SK-N-SH (cell line): ENCODE data around the gene MB21D2. TPM values are rescaled to one million over a fixed set of nuclear protein-coding genes. Genes with fewer than 3 reads are reported as not detected.

Experiments
- CTCF ChIA-PET: fragments of 300-600, 350-600 bp; formaldehyde crosslinking; extraction: SDS; loops from one replicate; lab custom pipeline; 2021; lab: Yijun Ruan, JAX
- POLR2A ChIA-PET: fragments of 350-600 bp; sonication (Branson Sonifier 250); formaldehyde crosslinking; extraction: SDS; loops from one replicate; lab custom pipeline; 2020; ENCODE audit warnings: antibody characterized with exemption, inconsistent platforms; lab: Yijun Ruan, JAX
- DNase-seq: peaks from one replicate; pipeline ENCODE4 v3.0.0; 2012
- H2AFZ ChIP-seq: fragments of 200-600 bp; sonication (generic); 2 replicates; pipeline ENCODE4 v1.8.1; 2016; ENCODE audit warnings: antibody characterized with exemption, mild to moderate bottlenecking, low read depth
- H3F3A ChIP-seq: fragments of 200-600 bp; sonication (generic); replicated peaks from 2 replicates; pipeline ENCODE3; 2016; ENCODE audit warnings: antibody characterized with exemption, mild to moderate bottlenecking; ENCODE audit not compliant: insufficient read depth
- H3K27ac ChIP-seq, 2 experiments: fragments of 200-500 bp in 1 of 2; fragments of 200-600 bp in 1 of 2; sonication (Bioruptor generic) in 1 of 2; sonication (generic), shearing (Covaris generic) in 1 of 2; 2 replicates each; pipeline versions ENCODE4 v1.5.1 to v1.6.1; 2014 to 2016; ENCODE audit warnings: low read depth in 2 of 2, inconsistent platforms in 1 of 2, low read length in 1 of 2, mild to moderate bottlenecking in 1 of 2, mixed read lengths in 1 of 2
- H3K27me3 ChIP-seq: fragments of 200-600 bp; sonication (generic), shearing (Covaris generic); 2 replicates; pipeline ENCODE4 v1.6.1; 2016; ENCODE audit warnings: mixed run types; ENCODE audit not compliant: insufficient read depth
- H3K36me3 ChIP-seq, 2 experiments: fragments of 200-500 bp in 1 of 2; fragments of 200-600 bp in 1 of 2; sonication (Bioruptor generic) in 1 of 2; sonication (generic) in 1 of 2; replicated peaks in 1 of 2; 2 replicates each; pipeline versions ENCODE3 to v1.5.1; 2014 to 2016; ENCODE audit warnings: low read length in 1 of 2, mild to moderate bottlenecking in 1 of 2; ENCODE audit not compliant: insufficient read depth in 2 of 2, control insufficient read depth in 1 of 2
- H3K4me1 ChIP-seq, 2 experiments: fragments of 200-500 bp in 1 of 2; fragments of 200-600 bp in 1 of 2; sonication (Bioruptor generic) in 1 of 2; sonication (generic), shearing (Covaris generic) in 1 of 2; 2 replicates each; pipeline versions ENCODE4 v1.5.1 to v1.6.1; 2014 to 2016; ENCODE audit warnings: low read depth in 1 of 2, low read length in 1 of 2, mixed run types in 1 of 2; ENCODE audit not compliant: insufficient read depth in 2 of 2, control insufficient read depth in 1 of 2
- H3K4me2 ChIP-seq: fragments of 200-600 bp; sonication (generic), shearing (Covaris generic); 2 replicates; pipeline ENCODE4 v1.6.1; 2017; ENCODE audit warnings: mixed run types
- H3K4me3 ChIP-seq, 2 experiments: fragments of 200-500 bp in 1 of 2; fragments of 200-600 bp in 1 of 2; sonication (Bioruptor generic) in 1 of 2; sonication (generic), shearing (Covaris generic) in 1 of 2; 2 replicates each; pipeline versions ENCODE4 v1.5.1 to v1.8.1; 2014 to 2016; ENCODE audit warnings: low read depth in 2 of 2, inconsistent platforms in 1 of 2, low read length in 1 of 2, mild to moderate bottlenecking in 1 of 2, mixed read lengths in 1 of 2, moderate library complexity in 1 of 2
- H3K79me2 ChIP-seq: fragments of 200-600 bp; sonication (generic); 2 replicates; pipeline ENCODE4 v1.8.1; 2017; ENCODE audit warnings: mild to moderate bottlenecking; ENCODE audit not compliant: insufficient read depth
- H3K9ac ChIP-seq: fragments of 200-600 bp; sonication (generic); 2 replicates; pipeline ENCODE4 v1.6.1; 2017; ENCODE audit warnings: mixed run types
- H3K9me2 ChIP-seq: fragments of 200-600 bp; sonication (generic); 2 replicates; pipeline ENCODE4 v1.6.1; 2017; ENCODE audit warnings: mixed run types
- H3K9me3 ChIP-seq: fragments of 200-600 bp; sonication (generic); 2 replicates; pipeline ENCODE4 v1.6.1; 2017; ENCODE audit warnings: mixed run types, mild to moderate bottlenecking, moderate library complexity
- H4K20me1 ChIP-seq: fragments of 200-600 bp; sonication (generic); 2 replicates; pipeline ENCODE4 v1.6.1; 2017; ENCODE audit warnings: mild to moderate bottlenecking, mixed run types; ENCODE audit not compliant: insufficient read depth
- FOSL2 ChIP-seq: IDR thresholded peaks from 2 replicates; pipeline ENCODE4 v1.4.0; 2012; ENCODE audit warnings: low read depth, mild to moderate bottlenecking, moderate library complexity, borderline replicate concordance
- FOXJ3 ChIP-seq: sonication (generic); formaldehyde crosslinking; IDR thresholded peaks from 2 replicates; pipeline ENCODE4 v1.5.1; 2020; ENCODE audit warnings: mild to moderate bottlenecking, missing genetic modification reagents
- FOXM1 ChIP-seq: IDR thresholded peaks from 2 replicates; pipeline ENCODE4 v1.4.0; 2012; ENCODE audit warnings: low read depth, mild to moderate bottlenecking
- GABPA ChIP-seq: IDR thresholded peaks from 2 replicates; pipeline ENCODE4 v1.4.0; 2012; ENCODE audit warnings: low read depth, mild to moderate bottlenecking
- IRF3 ChIP-seq: fragments of 150-350 bp; IDR thresholded peaks from 2 replicates; pipeline ENCODE4 v1.6.1; 2016; ENCODE audit warnings: mild to moderate bottlenecking, low read depth, low read length
- JUND ChIP-seq: IDR thresholded peaks from 2 replicates; pipeline ENCODE4 v1.4.0; 2012
- MAX ChIP-seq: IDR thresholded peaks from 2 replicates; pipeline ENCODE4 v1.4.0; 2012; ENCODE audit warnings: low read depth
- MEF2A ChIP-seq: IDR thresholded peaks from 2 replicates; pipeline ENCODE4 v1.4.0; 2012; ENCODE audit warnings: low read depth, borderline replicate concordance
- NFIC ChIP-seq: IDR thresholded peaks from 2 replicates; pipeline ENCODE4 v1.4.0; 2012; ENCODE audit warnings: borderline replicate concordance
- NRF1 ChIP-seq: IDR thresholded peaks from 2 replicates; pipeline ENCODE4 v1.6.1; 2012; ENCODE audit warnings: low read depth, mild to moderate bottlenecking, low read length
- PBX3 ChIP-seq: IDR thresholded peaks from 2 replicates; pipeline ENCODE4; 2012
- RAD21 ChIP-seq: IDR thresholded peaks from 2 replicates; pipeline ENCODE4 v1.6.1; 2012; ENCODE audit warnings: mild to moderate bottlenecking, low read length
- RCOR1 ChIP-seq: fragments of 150-350 bp; IDR thresholded peaks from 2 replicates; pipeline ENCODE4 v1.6.1; 2017; ENCODE audit warnings: antibody characterized with exemption, low read length
- REST ChIP-seq: IDR thresholded peaks from 2 replicates; pipeline ENCODE4 v1.6.1; 2012; ENCODE audit warnings: mild to moderate bottlenecking, low read depth, low read length, moderate library complexity
- RFX5 ChIP-seq: IDR thresholded peaks from 2 replicates; pipeline ENCODE4 v1.6.1; 2012; ENCODE audit warnings: mild to moderate bottlenecking, improper control_type of control experiment, low read length
- RXRA ChIP-seq: IDR thresholded peaks from 2 replicates; pipeline ENCODE4 v1.4.0; 2012; ENCODE audit warnings: low read depth, mild to moderate bottlenecking, borderline replicate concordance
- SIN3A ChIP-seq: IDR thresholded peaks from 2 replicates; pipeline ENCODE4 v1.6.1; 2012; ENCODE audit warnings: low read depth, mild to moderate bottlenecking, low read length, moderate library complexity, borderline replicate concordance
- SMC3 ChIP-seq: IDR thresholded peaks from 2 replicates; pipeline ENCODE4 v1.6.1; 2012; ENCODE audit warnings: low read depth, low read length, improper control_type of control experiment
- TAF1 ChIP-seq: IDR thresholded peaks from 2 replicates; pipeline ENCODE4 v1.6.1; 2012; ENCODE audit warnings: low read depth, mild to moderate bottlenecking, low read length, moderate library complexity, borderline replicate concordance
- TCF12 ChIP-seq: IDR thresholded peaks from 2 replicates; pipeline ENCODE4 v1.4.0; 2012
- TEAD4 ChIP-seq: IDR thresholded peaks from 2 replicates; pipeline ENCODE4 v1.4.0; 2012; ENCODE audit warnings: mild to moderate bottlenecking, borderline replicate concordance; ENCODE audit not compliant: insufficient read depth
- USF1 ChIP-seq: IDR thresholded peaks from 2 replicates; pipeline ENCODE4 v1.4.0; 2012; ENCODE audit warnings: low read depth, borderline replicate concordance
- USF2 ChIP-seq: fragments of 150-350 bp; IDR thresholded peaks from 2 replicates; pipeline ENCODE4 v1.6.1; 2017; ENCODE audit warnings: antibody characterized with exemption, low read length, low read depth, borderline replicate concordance
- YY1 ChIP-seq: IDR thresholded peaks from 2 replicates; pipeline ENCODE4 v1.4.0; 2012; ENCODE audit warnings: low read depth, mild to moderate bottlenecking
- ZBTB33 ChIP-seq: IDR thresholded peaks from 2 replicates; pipeline ENCODE4 v1.4.0; 2012; ENCODE audit warnings: low read depth, borderline replicate concordance
- WGBS: methylation state at CpG from one replicate; pipeline ENCODE4 v1.1.6; 2017; ENCODE audit warnings: low lambda C conversion rate; 5-methylcytosine and 5-hydroxymethylcytosine counted together
- polyA plus RNA-seq, 3 experiments: library from polyadenylated mRNA; depleted of rRNA; stranded (reverse); fragments of >200 nt; gene quantifications; 2 replicates each; pipeline ENCODE4 v1.2.3, GENCODE V29; 2012

Gene MB21D2
- polyA plus RNA-seq, 1 of the 3 experiments (the other 2 are of a cell fraction), result 12.7 TPM

- no peaks in the 10 kb centered on the region for H3K27me3 ChIP-seq
- no peak overlapping the region for H3K4me2 ChIP-seq
- H2AFZ ChIP-seq, result no peak overlapping the region
- peaks cover 9% of the 10 kb centered on the region; the same call in 1 of the 2 replicates for H4K20me1 ChIP-seq
- H3K36me3 ChIP-seq, result no peaks in the 10 kb centered on the region
- no peak overlapping the region for H3K27ac ChIP-seq
- ChIA-PET CTCF (interaction anchor here (0.6 to 6.7 kb wide), 40 partner anchors 8 to 760 kb away, joined by 3 to 138 read pairs (median 4); partner anchors contain the start of gene MB21D2), POLR2A (no interaction called here)
- H3K4me3 ChIP-seq, result peak overlapping the region in 1 of 2 experiments; percentile 8; a peak in 1 of 4 replicates
- H3K79me2 ChIP-seq, result peaks cover 28% of the 10 kb centered on the region
- no peaks in the 10 kb centered on the region for H3K9me2 ChIP-seq
- peaks cover 19% of the 10 kb centered on the region for H3F3A ChIP-seq
- no peak overlapping the region for H3K9ac ChIP-seq
- 63% methylated on average over 4 of the region's 4 CpGs for WGBS
- DNase-seq, result peak; percentile 41
- H3K9me3 ChIP-seq, result no peaks in the 10 kb centered on the region
- peaks cover 2 to 8% of the 10 kb centered on the region in 2 experiments; a peak in 2 of 4 replicates for H3K4me1 ChIP-seq
- no peak for TF ChIP-seq MEF2A
- TF ChIP-seq SIN3A, result no peak
- no peak for TF ChIP-seq PBX3
- peak; percentile 67 for TF ChIP-seq NFIC
- 0 out of 2 replicates have a peak, but pooled peaks have one; percentile 6 for TF ChIP-seq TCF12
- no peak for TF ChIP-seq RFX5
- no peak for TF ChIP-seq FOXJ3
- TF ChIP-seq FOSL2, result no peak
- TF ChIP-seq YY1, result no peak
- peak; percentile 93 for TF ChIP-seq RAD21
- no peak for TF ChIP-seq TAF1
- no peak for TF ChIP-seq FOXM1
- peak; percentile 72 for TF ChIP-seq SMC3
- no peak for TF ChIP-seq JUND
- TF ChIP-seq RCOR1, result no peak
- TF ChIP-seq TEAD4, result no peak
- TF ChIP-seq NRF1, result no peak
- no peak for TF ChIP-seq USF1
- no peak for TF ChIP-seq GABPA
- TF ChIP-seq IRF3, result no peak
- TF ChIP-seq MAX, result no peak
- no peak for TF ChIP-seq USF2
- no peak for TF ChIP-seq REST
- TF ChIP-seq RXRA, result no peak
- no peak for TF ChIP-seq ZBTB33
Measured at GRCh38 chr3:192816351-192816750, 101.3 kb downstream of the MB21D2 start.
